NCI-H2081 (cell line): ENCODE measurements around the gene DOCK4.

Experiments used
- DNase-seq, 2 experiments: peaks; one replicate each; lab custom pipeline; 2025; lab: John Stamatoyannopoulos, UW

The DOCK4 gene

GRCh38 chr7:111860248-111860647 is 346.0 kb downstream of the DOCK4 start:
- DNase-seq, result no peak

GRCh38 chr7:111858331-111858730 is 347.9 kb downstream of the DOCK4 start:
- DNase-seq, result no peak

GRCh38 chr7:111855842-111856227 is 350.4 kb downstream of the DOCK4 start:
- DNase-seq, result peak in 1 of 2 experiments; percentile 58

- peak in 1 of 2 experiments; percentile 38 for DNase-seq
Observed at GRCh38 chr7:111855161-111855841, 350.9 kb downstream of the DOCK4 start.

- no peak for DNase-seq
Observed at GRCh38 chr7:111853201-111853990, 352.8 kb downstream of the DOCK4 start.

GRCh38 chr7:111852081-111852480 is 354.1 kb downstream of the DOCK4 start:
- no peak for DNase-seq

- DNase-seq, result no peak
Observed at GRCh38 chr7:111846898-111847297, 359.3 kb downstream of the DOCK4 start.

- DNase-seq, result no peak
Observed at GRCh38 chr7:111845853-111846252, 360.3 kb downstream of the DOCK4 start.

- DNase-seq, result no peak
Observed at GRCh38 chr7:111844904-111845671, 361.1 kb downstream of the DOCK4 start.

GRCh38 chr7:111842491-111842890 is 363.7 kb downstream of the DOCK4 start:
- DNase-seq, result no peak

- no peak for DNase-seq
Observed at GRCh38 chr7:111841596-111842205, 364.5 kb downstream of the DOCK4 start.

GRCh38 chr7:111840528-111840927 is 365.7 kb downstream of the DOCK4 start:
- DNase-seq, result no peak

GRCh38 chr7:111839261-111839660 is 366.9 kb downstream of the DOCK4 start:
- no peak for DNase-seq

- DNase-seq, result no peak
Observed at GRCh38 chr7:111836592-111836991, 369.6 kb downstream of the DOCK4 start.

- no peak for DNase-seq
Observed at GRCh38 chr7:111835066-111835465, 371.1 kb downstream of the DOCK4 start.

- no peak for DNase-seq
Observed at GRCh38 chr7:111834367-111834766, 371.8 kb downstream of the DOCK4 start.

GRCh38 chr7:111833466-111833865 is 372.7 kb downstream of the DOCK4 start:
- DNase-seq, result no peak

GRCh38 chr7:111832174-111832573 is 374.0 kb downstream of the DOCK4 start:
- DNase-seq, result no peak

- no peak for DNase-seq
Observed at GRCh38 chr7:111829221-111829620, 377.0 kb downstream of the DOCK4 start.

GRCh38 chr7:111827863-111828504 is 378.2 kb downstream of the DOCK4 start:
- no peak for DNase-seq

GRCh38 chr7:111825046-111825445 is 381.2 kb downstream of the DOCK4 start:
- no peak for DNase-seq

- DNase-seq, result no peak
Observed at GRCh38 chr7:111823826-111824225, 382.4 kb downstream of the DOCK4 start.
